Esophagus squamous epithelium (tissue), 5 donors: ENCODE data around the gene SLC35F3. TPM values are rescaled to one million over a fixed set of nuclear protein-coding genes. Genes with fewer than 3 reads are reported as not detected.

Source experiments
- DNase-seq: peaks from one replicate; lab custom pipeline; 2025; lab: John Stamatoyannopoulos, UW
- H3K27ac ChIP-seq, 4 donors: fragments of 200-600 bp; sonication (generic); one replicate each; pipeline ENCODE4 v1.5.1; 2016 to 2019; ENCODE audit warnings: mild to moderate bottlenecking in 1 of 4
- H3K27me3 ChIP-seq, 4 donors: fragments of 200-600 bp; sonication (generic); 1 replicate in 3 of 4; 2 replicates in 1 of 4; pipeline versions ENCODE4 v1.5.1 to v1.6.0; 2017 to 2021; ENCODE audit warnings: antibody characterized with exemption in 1 of 4
- H3K36me3 ChIP-seq, 3 donors: fragments of 200-600 bp; sonication (generic); one replicate each; pipeline ENCODE4 v1.5.1; 2016 to 2019
- H3K4me1 ChIP-seq, 3 donors: fragments of 200-600 bp; sonication (generic); one replicate each; pipeline ENCODE4 v1.5.1; 2017 to 2019
- H3K4me3 ChIP-seq, 4 donors: fragments of 200-600 bp; sonication (generic); 1 replicate in 3 of 4; 2 replicates in 1 of 4; pipeline ENCODE4 v1.5.1; 2016 to 2019; ENCODE audit warnings: mild to moderate bottlenecking in 2 of 4, moderate library complexity in 1 of 4
- H3K9me3 ChIP-seq, 3 donors: fragments of 200-600 bp; sonication (generic); one replicate each; pipeline ENCODE4 v1.5.1; 2016 to 2019
- POLR2A ChIP-seq, 4 donors: fragments of 450-650 bp; IDR thresholded peaks; one replicate each; pipeline ENCODE4 v1.6.1; 2017; ENCODE audit warnings: antibody characterized with exemption in 4 of 4, mild to moderate bottlenecking in 4 of 4, moderate library complexity in 3 of 4
- WGBS, 2 donors: methylation state at CpG; one replicate each; pipeline ENCODE4 v1.1.5; 2018; 5-methylcytosine and 5-hydroxymethylcytosine counted together
- intact Hi-C: fragments of 100-400 bp; cut with DNase I; formaldehyde crosslinking; loops from one replicate; pipeline ENCODE4 v1.15.0; 2022
- total RNA-seq, 4 donors: library from RNA; depleted of rRNA; stranded (reverse); fragments of >200 nt; gene quantifications; one replicate each; pipeline ENCODE4 v1.1.0, GENCODE V29; 2016
- TF ChIP-seq, protein P1 (sequence below), 6 experiments: fragments of 450-650 bp in 4 of 6; fragments of 200-600 bp in 2 of 6; sonication (generic) in 2 of 6; IDR thresholded peaks; one replicate each; pipeline ENCODE4 v1.5.1; 2016 to 2019; ENCODE audit warnings: antibody characterized with exemption in 6 of 6, mild to moderate bottlenecking in 4 of 6, moderate library complexity in 4 of 6
- donor health status: DM: yes; HTN: yes; CAD: no.

SLC35F3 gene
- total RNA-seq, 4 donors from 2014 or later, result 0.13 to 0.99 (median 0.55) TPM

DNA sequence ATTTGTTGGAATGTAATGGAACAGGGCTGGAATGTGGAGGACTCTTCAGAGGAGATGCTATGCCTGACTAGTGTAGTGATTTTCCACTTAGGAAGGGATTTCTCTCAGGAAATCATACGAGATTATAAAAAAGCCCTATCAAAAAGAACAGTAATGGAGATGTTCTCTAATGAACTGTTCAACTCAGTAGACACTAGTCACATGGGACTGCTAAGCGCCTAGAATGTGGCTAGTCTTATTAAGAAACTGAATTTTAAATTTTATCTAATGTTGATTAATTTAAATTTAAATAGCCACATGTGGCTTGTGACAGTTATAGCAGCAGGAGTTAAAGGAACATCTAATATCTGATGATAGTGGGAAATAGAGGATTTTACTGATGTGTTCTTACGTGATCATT is 94.0 kb downstream of the SLC35F3 start:
- WGBS, 2 donors, result 56 to 78% methylated on average over 3 of the region's 3 CpGs
- no peak overlapping the region for H3K4me3 ChIP-seq
- no peak for TF ChIP-seq POLR2A (IDR thresholded peaks at IDR 0.05)
- TF ChIP-seq, protein P1, sequence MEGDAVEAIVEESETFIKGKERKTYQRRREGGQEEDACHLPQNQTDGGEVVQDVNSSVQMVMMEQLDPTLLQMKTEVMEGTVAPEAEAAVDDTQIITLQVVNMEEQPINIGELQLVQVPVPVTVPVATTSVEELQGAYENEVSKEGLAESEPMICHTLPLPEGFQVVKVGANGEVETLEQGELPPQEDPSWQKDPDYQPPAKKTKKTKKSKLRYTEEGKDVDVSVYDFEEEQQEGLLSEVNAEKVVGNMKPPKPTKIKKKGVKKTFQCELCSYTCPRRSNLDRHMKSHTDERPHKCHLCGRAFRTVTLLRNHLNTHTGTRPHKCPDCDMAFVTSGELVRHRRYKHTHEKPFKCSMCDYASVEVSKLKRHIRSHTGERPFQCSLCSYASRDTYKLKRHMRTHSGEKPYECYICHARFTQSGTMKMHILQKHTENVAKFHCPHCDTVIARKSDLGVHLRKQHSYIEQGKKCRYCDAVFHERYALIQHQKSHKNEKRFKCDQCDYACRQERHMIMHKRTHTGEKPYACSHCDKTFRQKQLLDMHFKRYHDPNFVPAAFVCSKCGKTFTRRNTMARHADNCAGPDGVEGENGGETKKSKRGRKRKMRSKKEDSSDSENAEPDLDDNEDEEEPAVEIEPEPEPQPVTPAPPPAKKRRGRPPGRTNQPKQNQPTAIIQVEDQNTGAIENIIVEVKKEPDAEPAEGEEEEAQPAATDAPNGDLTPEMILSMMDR (IDR thresholded peaks at IDR 0.05), result no peak
- H3K36me3 ChIP-seq, result no peaks in the 10 kb centered on the region
- H3K27me3 ChIP-seq, result peaks cover 0 to 30% (median 0%) of the 10 kb centered on the region in 4 donors
- no peak for DNase-seq
- intact Hi-C loops, result no loop called here
- H3K4me1 ChIP-seq, result peaks cover 0 to 6% (median 0%) of the 10 kb centered on the region in 3 donors
- no peak overlapping the region for H3K27ac ChIP-seq
- H3K9me3 ChIP-seq, result no peaks in the 10 kb centered on the region

DNA sequence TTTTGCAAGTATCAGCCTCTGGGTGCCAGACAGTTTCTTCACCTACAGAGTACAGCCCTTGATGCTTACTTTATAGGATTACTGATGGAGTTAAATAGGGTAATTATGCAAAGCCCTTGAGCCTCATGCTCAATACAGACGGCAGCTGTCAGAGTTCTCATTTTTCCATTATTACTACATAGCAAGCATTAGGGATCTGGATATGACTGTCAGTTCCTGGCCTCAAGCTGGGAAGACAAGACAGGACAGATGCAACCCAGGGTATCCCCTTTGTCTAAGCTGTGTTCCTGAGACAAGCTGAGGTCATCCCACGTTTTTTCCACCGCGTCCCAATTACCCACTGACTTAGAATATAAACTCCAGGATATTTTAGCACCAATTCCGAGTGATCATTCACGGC is 94.4 kb downstream of the SLC35F3 start:
- H3K4me3 ChIP-seq, result no peak overlapping the region
- no peaks in the 10 kb centered on the region for H3K36me3 ChIP-seq
- DNase-seq, result no peak
- peaks cover 0 to 2% (median 0%) of the 10 kb centered on the region in 3 donors for H3K4me1 ChIP-seq
- H3K27me3 ChIP-seq, result peaks cover 0 to 30% (median 0%) of the 10 kb centered on the region in 4 donors
- 53 to 62% methylated on average over 6 of the region's 6 CpGs for WGBS, 2 donors
- intact Hi-C loops, result no loop called here
- no peak overlapping the region for H3K27ac ChIP-seq
- TF ChIP-seq, protein P1 (IDR thresholded peaks at IDR 0.05), result no peak
- no peak for TF ChIP-seq POLR2A (IDR thresholded peaks at IDR 0.05)
- no peaks in the 10 kb centered on the region for H3K9me3 ChIP-seq

DNA sequence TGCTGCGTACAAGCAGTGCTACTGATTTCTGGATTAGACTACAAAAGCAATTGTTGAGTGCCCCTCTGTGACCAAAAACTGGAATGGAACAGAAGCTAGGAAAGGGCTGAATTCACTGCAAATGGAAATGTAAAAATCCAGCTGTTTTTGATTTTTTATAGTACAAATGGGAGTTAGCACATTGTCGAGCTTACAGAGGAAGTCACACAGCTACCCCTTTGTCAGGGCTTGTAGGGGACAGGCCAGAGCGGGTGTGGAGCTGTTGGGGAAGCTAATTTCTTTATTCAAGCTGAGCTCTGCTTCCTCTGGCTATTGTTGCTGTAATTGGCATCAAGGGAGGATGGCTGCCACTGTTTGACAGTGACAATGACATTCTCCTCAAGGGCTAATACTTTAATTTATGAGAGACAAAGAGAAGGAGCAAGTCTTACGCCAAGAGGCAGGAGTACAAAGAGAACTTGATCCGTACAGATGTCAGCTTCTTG is 96.1 kb downstream of the SLC35F3 start:
- intact Hi-C loops, result no loop called here
- Histone ChIP-seq H3K27me3 (peaks cover 0 to 24% (median 0%) of the 10 kb centered on the region in 4 donors), H3K4me3 (no peak overlapping the region), H3K4me1 (no peaks in the 10 kb centered on the region), H3K9me3 (no peaks in the 10 kb centered on the region), H3K36me3 (no peaks in the 10 kb centered on the region), H3K27ac (no peak overlapping the region)
- WGBS, 2 donors, result 33 to 34% methylated on average over 5 of the region's 5 CpGs
- no peak for DNase-seq
- TF ChIP-seq POLR2A (IDR thresholded peaks at IDR 0.05), result no peak
- TF ChIP-seq, protein P1 (IDR thresholded peaks at IDR 0.05), result no peak

DNA sequence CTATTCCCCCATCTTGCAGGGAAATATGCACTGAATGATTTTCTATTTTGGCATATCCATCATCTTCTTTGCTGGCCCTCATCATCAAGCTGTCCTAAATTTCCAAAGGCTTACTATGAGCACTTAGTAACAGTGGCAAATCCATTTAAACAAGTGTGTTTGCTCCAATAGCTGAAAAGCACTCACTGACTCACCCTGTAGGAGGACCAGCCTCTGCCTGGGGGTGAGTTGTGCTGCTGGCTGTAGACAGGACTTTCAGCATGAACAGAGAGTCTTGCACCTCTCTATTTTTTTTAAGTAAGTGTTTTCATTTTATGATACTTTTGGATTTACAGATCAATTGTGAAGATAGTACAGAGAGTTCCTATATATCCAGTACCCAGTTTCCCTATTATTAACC is 97.3 kb downstream of the SLC35F3 start:
- intact Hi-C loops, result no loop called here
- no peaks in the 10 kb centered on the region for H3K9me3 ChIP-seq
- no peaks in the 10 kb centered on the region for H3K4me1 ChIP-seq
- DNase-seq, result no peak
- no peak overlapping the region for H3K4me3 ChIP-seq
- no peaks in the 10 kb centered on the region for H3K36me3 ChIP-seq
- no peak overlapping the region for H3K27ac ChIP-seq
- H3K27me3 ChIP-seq, result peaks cover 0 to 17% (median 0%) of the 10 kb centered on the region in 4 donors
- TF ChIP-seq, protein P1 (IDR thresholded peaks at IDR 0.05), result no peak
- no peak for TF ChIP-seq POLR2A (IDR thresholded peaks at IDR 0.05)

DNA sequence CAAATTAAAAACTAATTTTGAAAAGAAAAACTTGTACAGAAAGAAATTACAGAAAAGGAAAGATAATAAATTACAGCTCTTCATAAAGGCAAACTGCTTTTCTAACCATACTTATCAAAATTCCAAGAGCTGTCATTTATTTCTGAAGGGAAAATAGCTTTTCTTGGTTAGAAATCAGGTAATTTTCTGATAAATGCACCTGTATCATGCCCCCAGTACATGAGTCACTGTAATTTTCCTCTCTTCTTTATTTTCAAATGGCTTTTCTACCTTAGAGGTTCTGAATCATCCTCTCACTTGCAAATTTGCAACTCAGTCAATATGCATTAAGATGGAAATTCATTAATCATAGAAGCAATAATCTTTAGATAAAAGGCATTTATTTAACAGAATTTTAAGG is 100.1 kb downstream of the SLC35F3 start:
- Histone ChIP-seq H3K4me3 (no peak overlapping the region), H3K27me3 (peaks cover 0 to 8% (median 0%) of the 10 kb centered on the region in 4 donors), H3K36me3 (no peaks in the 10 kb centered on the region), H3K9me3 (no peaks in the 10 kb centered on the region), H3K4me1 (no peaks in the 10 kb centered on the region), H3K27ac (no peak overlapping the region)
- TF ChIP-seq, protein P1 (IDR thresholded peaks at IDR 0.05), result no peak
- no peak for DNase-seq
- intact Hi-C loops, result no loop called here
